ENCODE results near the gene PDXDC1. TPM values are rescaled to one million over a fixed set of nuclear protein-coding genes. Genes with fewer than 3 reads are reported as not detected.
"Not testable (repeated sequence)": the region's sequence is repeated elsewhere in the genome, so short reads cannot be mapped to it uniquely, and the experiment has no call there.

The PDXDC1 gene
- total RNA-seq, 2 experiments from 2014 or later = 64.0 to 75.0 TPM

GRCh38 chr16:14961405-14962186 lies 13.2 kb upstream of the PDXDC1 start:
- Histone ChIP-seq H3K4me1 (ENCODE audit: insufficient read depth, low read length) (no peaks in the 10 kb centered on the region), H3K4me3 (ENCODE audit: low read length) (no peak overlapping the region), H3K27me3 (ENCODE audit: control insufficient read depth in 1 of 2, insufficient read depth in 2 of 2, low read length in 2 of 2) (peaks cover 0 to 5% of the 10 kb centered on the region in 2 experiments), H3K27ac (ENCODE audit: low read depth in 1 of 2, low read length in 2 of 2) (no peak overlapping the region), H3K9me3 (ENCODE audit: control insufficient read depth in 1 of 2, insufficient read depth in 1 of 2, low read length in 2 of 2) (peaks cover 0 to 7% of the 10 kb centered on the region in 2 experiments), H3K36me3 (ENCODE audit: insufficient read depth, low read length) (no peaks in the 10 kb centered on the region)
- Mint-ChIP-seq H3K27me3 (peaks cover 17% of the 10 kb centered on the region), H3K27ac (no peak overlapping the region), H3K36me3 (ENCODE audit: low read depth) (no peaks in the 10 kb centered on the region), H3K4me1 (ENCODE audit: low read depth) (no peaks in the 10 kb centered on the region), H3K4me3 (no peak overlapping the region), H3K9me3 (no peaks in the 10 kb centered on the region)
- ATAC-seq (ENCODE audit: poor library complexity) = no peak
- ChIA-PET POLR2A (no interaction called here), CTCF (no interaction called here)
- no peak for DNase-seq
- intact Hi-C loops (cut with DNase I, micrococcal nuclease) = no loop called here
- no peak for TF ChIP-seq CTCF (IDR thresholded peaks at IDR 0.05)

DNA sequence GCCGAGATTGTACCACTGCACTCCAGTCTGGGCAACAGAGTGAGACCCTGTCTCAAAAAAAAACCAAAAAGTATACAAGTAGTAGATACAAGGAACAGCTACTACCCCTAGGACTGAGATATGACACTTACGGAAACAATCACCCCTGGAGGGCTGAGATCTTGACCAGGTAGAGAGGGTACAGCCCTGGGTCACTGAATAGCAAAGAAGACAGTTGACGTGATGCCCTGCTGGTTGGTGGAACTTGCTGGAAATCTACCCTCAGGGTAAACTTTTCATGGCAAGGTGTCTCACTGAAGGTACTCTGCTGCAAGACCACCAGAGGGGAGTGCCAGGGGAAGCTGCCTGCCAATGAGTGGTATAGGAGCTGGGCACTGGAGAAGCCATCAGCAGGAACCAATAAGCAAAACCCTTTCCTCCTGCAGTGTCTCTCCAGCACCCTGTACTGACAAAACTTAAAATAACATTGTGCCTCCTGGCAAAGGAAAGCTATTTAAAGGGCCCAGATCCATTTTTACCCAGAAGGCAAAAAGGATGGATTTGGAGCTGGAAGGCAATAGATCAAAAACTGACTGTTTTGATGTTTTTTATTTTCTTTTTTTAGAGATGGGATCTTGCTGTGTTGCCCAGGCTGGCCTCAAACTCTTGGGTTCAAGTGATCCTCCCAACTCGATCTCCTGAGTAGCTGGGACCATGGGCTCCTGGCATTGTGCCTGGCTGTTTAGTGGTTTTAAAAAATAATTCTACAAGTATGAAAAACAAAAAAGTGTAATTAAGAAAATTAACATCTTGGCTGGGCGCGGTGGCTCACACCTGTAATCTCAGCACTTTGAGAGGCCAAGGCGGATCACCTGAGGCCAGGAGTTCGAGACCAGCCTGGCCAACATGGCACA lies 11.3 kb upstream of the PDXDC1 start:
- Mint-ChIP-seq H3K27ac (no peak overlapping the region), H3K36me3 (ENCODE audit: low read depth) (no peaks in the 10 kb centered on the region), H3K4me1 (ENCODE audit: low read depth) (no peaks in the 10 kb centered on the region), H3K9me3 (no peaks in the 10 kb centered on the region), H3K27me3 (peaks cover 17% of the 10 kb centered on the region), H3K4me3 (no peak overlapping the region)
- peaks cover 0 to 5% of the 10 kb centered on the region in 2 experiments for H3K27me3 ChIP-seq (ENCODE audit: control insufficient read depth in 1 of 2, insufficient read depth in 2 of 2, low read length in 2 of 2)
- CTCF ChIA-PET = interaction anchor here (0.7 kb wide), 1 partner anchor 27 kb away, joined by 3 read pairs; no protein-coding TSS in a partner anchor
- no peak for ATAC-seq (ENCODE audit: poor library complexity)
- no peak overlapping the region for H3K27ac ChIP-seq (ENCODE audit: low read depth in 1 of 2, low read length in 2 of 2)
- DNase-seq = no peak
- H3K9me3 ChIP-seq (ENCODE audit: control insufficient read depth in 1 of 2, insufficient read depth in 1 of 2, low read length in 2 of 2) = peaks cover 0 to 7% of the 10 kb centered on the region in 2 experiments
- H3K36me3 ChIP-seq (ENCODE audit: insufficient read depth, low read length) = no peaks in the 10 kb centered on the region
- H3K4me1 ChIP-seq (ENCODE audit: insufficient read depth, low read length) = no peaks in the 10 kb centered on the region
- POLR2A ChIA-PET = interaction anchor here (1.1 to 1.3 kb wide), 2 partner anchors 12 kb away, joined by 4 to 5 read pairs; partner anchors contain the start of gene PDXDC1
- no peak overlapping the region for H3K4me3 ChIP-seq (ENCODE audit: low read length)
- intact Hi-C loops (cut with DNase I, micrococcal nuclease) = no loop called here
- TF ChIP-seq CTCF (IDR thresholded peaks at IDR 0.05) = no peak

DNA sequence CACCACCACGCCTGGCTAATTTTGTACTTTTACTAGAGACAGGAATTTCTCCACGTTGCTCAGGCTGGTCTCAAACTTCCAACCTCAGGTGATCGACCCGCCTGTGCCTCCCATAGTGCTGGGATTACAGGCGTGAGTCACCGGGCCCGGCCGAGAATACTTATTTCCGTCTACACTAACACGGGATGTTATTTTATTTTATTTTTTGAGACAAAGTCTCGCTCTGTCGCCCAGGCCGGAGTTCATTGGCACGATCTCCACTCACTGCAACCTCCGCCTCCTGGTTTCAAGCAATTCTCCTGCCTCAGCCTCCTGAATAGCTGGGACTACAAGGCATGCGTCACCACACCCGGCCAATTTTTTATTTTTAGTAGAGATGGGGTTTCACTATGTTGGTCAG lies 9.5 kb upstream of the PDXDC1 start:
- no peak for TF ChIP-seq CTCF (IDR thresholded peaks at IDR 0.05)
- H3K9me3 Mint-ChIP-seq = no peaks in the 10 kb centered on the region
- no peaks in the 10 kb centered on the region for H3K4me1 Mint-ChIP-seq (ENCODE audit: low read depth)
- intact Hi-C loops (cut with DNase I, micrococcal nuclease) = no loop called here
- ATAC-seq (ENCODE audit: poor library complexity) = no peak
- POLR2A ChIA-PET = no interaction called here
- H3K9me3 ChIP-seq (ENCODE audit: control insufficient read depth in 1 of 2, insufficient read depth in 1 of 2, low read length in 2 of 2) = peaks cover 0 to 7% of the 10 kb centered on the region in 2 experiments
- no peaks in the 10 kb centered on the region for H3K36me3 ChIP-seq (ENCODE audit: insufficient read depth, low read length)
- CTCF ChIA-PET = no interaction called here
- no peaks in the 10 kb centered on the region for H3K36me3 Mint-ChIP-seq (ENCODE audit: low read depth)
- H3K27ac Mint-ChIP-seq = no peak overlapping the region
- H3K4me1 ChIP-seq (ENCODE audit: insufficient read depth, low read length) = no peaks in the 10 kb centered on the region
- H3K27ac ChIP-seq (ENCODE audit: low read depth in 1 of 2, low read length in 2 of 2) = no peak overlapping the region
- peaks cover 17% of the 10 kb centered on the region for H3K27me3 Mint-ChIP-seq
- no peak overlapping the region for H3K4me3 Mint-ChIP-seq
- no peak for DNase-seq
- no peak overlapping the region for H3K4me3 ChIP-seq (ENCODE audit: low read length)
- peaks cover 0 to 5% of the 10 kb centered on the region in 2 experiments for H3K27me3 ChIP-seq (ENCODE audit: control insufficient read depth in 1 of 2, insufficient read depth in 2 of 2, low read length in 2 of 2)

GRCh38 chr16:14969795-14970194 lies 5.0 kb upstream of the PDXDC1 start:
- H3K9me3 Mint-ChIP-seq; H3K4me3 ChIP-seq (ENCODE audit: low read length); H3K27me3 ChIP-seq (ENCODE audit: control insufficient read depth in 1 of 2, insufficient read depth in 2 of 2, low read length in 2 of 2); H3K27ac ChIP-seq (ENCODE audit: low read depth in 1 of 2, low read length in 2 of 2); ATAC-seq (ENCODE audit: poor library complexity); DNase-seq; H3K36me3 Mint-ChIP-seq (ENCODE audit: low read depth); H3K36me3 ChIP-seq (ENCODE audit: insufficient read depth, low read length); H3K9me3 ChIP-seq (ENCODE audit: control insufficient read depth in 1 of 2, insufficient read depth in 1 of 2, low read length in 2 of 2); H3K27ac Mint-ChIP-seq; POLR2A ChIA-PET; H3K4me3 Mint-ChIP-seq; H3K4me1 ChIP-seq (ENCODE audit: insufficient read depth, low read length); H3K4me1 Mint-ChIP-seq (ENCODE audit: low read depth); H3K27me3 Mint-ChIP-seq: not testable (repeated sequence)
- CTCF ChIA-PET = interaction anchor here (0.7 kb wide), 2 partner anchors 13 to 66 kb away, joined by 4 read pairs; no protein-coding TSS in a partner anchor
- intact Hi-C loops (cut with DNase I, micrococcal nuclease) = loop anchor here in 1 of 2 experiments (10.0 kb wide), 1 partner anchor 85 kb away; the partner anchor contains the start of gene NTAN1

Measured in CD4-positive, alpha-beta T cell (primary cell).